ENCODE results near the gene STOML2. TPM values are rescaled to one million over a fixed set of nuclear protein-coding genes. Genes with fewer than 3 reads are reported as not detected.
A peak's percentile ranks its signal among the peaks of the same experiment; 100 is the strongest.

Gene STOML2
- total RNA-seq, 1 donor from 2014 or later, result 126 TPM

GRCh38 chr9:35107297-35108290 lies 4.7 kb upstream of the STOML2 start:
- no peak for ATAC-seq

DNA sequence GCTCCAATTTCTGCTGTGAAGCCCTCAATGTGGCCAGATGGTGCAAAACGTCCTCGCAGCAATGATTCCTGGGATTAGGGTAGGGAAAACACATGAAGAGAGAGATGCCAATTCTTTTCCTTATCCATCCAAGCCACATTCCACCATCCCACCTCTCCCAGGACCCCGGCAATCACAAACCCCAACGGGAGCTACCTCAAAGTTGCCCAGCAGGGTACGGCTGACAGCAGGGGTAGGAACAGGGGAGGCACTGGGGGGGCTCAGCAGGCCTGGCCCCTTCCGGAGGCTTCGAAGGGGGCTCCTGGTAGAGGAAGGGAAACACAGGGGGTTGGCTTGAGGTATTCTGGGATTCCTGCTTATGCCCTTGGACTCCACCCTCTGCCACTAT lies 3.4 kb upstream of the STOML2 start:
- ATAC-seq, result no peak

GRCh38 chr9:35105571-35106342 lies 2.8 kb upstream of the STOML2 start:
- ATAC-seq, result no peak

- ATAC-seq, result no peak
These were observed 2.2 kb upstream of the STOML2 start for GRCh38 chr9:35105126-35105525.

DNA sequence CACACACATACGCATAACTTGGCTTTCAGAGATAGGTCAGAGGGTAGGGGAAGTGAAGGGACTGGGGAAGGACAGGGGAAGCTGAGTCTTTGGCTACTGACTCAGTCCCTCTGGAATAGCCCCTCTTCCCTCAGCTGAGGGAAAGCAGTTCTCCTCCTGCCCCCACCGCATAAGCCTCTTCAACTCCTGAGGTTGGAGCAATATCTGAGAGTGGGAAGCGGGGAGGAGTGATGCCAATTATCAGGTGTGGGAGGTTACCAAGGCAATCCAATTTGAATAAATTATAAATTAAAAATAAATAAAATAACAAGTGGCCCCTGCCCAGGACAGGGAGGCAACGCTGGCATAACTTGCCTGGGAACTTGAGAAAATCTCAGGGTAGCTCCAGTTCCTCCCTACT lies 1.7 kb upstream of the STOML2 start:
- no peak for ATAC-seq

- peak; percentile 1 for ATAC-seq
These were observed 795 bp upstream of the STOML2 start for GRCh38 chr9:35103660-35104191.

DNA sequence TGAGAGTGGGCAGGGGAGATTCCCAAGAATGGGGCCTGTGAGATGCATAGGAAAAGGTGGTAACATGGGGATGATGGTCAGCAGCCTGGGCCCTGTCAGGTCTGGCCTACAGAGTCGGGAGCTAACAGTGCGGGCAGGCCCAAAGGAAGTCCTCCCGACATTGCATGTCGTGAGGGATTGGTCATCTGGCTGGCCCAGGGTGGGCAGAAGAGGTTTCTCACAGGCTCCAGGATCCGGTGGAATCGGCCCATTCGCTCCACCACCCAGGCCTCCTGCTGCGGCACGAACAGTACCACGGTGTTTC lies 514 bp downstream of the STOML2 start:
- no peak for ATAC-seq

DNA sequence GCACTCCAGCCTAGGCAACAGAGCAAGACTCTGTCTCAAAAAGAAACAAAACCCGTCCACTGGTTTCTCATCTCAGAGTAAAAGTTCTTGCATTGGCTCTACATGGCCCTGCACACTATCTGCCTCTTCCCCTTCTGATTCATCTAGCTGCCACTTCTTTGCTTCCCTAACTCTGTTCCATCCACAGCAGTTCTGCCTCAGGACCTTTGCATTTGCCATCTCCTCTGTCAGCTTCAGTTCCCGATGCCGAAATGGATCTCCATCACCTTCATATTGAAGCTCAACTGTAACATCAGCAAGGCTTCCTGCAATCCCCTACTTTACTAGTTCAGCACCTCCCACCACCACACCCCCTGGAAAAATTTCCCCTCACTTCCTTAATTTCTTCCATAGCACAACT lies 5.4 kb downstream of the STOML2 start:
- no peak for ATAC-seq

DNA sequence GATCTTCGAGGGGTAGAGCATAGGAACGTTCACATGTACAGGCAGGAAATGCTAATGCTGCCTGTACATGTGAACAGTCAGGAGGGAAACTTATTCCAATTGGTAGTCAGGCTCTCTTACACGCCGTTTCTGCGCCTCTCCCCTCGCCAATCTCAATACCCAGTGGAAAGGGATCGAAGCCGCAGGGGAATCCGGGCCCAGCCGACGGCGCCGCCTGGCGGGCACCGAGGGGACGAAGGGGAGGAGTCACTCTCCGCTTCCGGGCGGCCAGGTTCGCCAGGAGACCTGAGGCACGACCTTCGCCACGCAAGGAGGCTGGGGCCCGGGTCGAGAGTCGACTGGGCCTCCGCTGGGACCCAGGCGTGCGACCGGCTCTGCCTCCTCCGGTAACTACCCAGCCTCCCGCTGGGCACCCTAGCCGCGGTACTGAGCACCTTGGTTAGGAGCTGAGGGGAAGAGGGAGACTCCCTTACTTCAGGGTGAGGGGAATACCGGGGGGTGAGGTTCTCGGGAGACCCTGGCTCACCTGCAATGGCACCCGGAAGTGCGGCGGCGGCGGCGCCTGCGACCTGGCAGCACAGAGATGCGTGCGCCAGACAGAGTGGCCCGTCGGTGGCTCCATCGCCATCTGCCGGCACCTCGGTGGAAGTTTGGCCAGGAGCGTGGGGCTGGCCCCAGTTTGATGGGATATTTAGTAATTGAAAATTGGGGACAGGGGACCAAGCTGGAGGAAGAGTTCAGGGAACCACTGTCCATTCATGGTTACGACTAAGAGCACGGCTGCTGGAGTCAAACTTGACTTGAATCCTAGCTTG lies 6.7 kb downstream of the STOML2 start, which contains the start of gene PIGO:
Gene PIGO, minus strand, starts transcription at position 557 of the 815 bp plus-strand sequence. CDS start 1,026 bp downstream, outside the sequence.
- peak; percentile 90 for ATAC-seq

GRCh38 chr9:35091536-35091935 lies 11.4 kb downstream of the STOML2 start:
- ATAC-seq, result no peak

GRCh38 chr9:35089434-35089833 lies 13.5 kb downstream of the STOML2 start:
- no peak for ATAC-seq

- no peak for ATAC-seq
These were observed 17.9 kb downstream of the STOML2 start for GRCh38 chr9:35085078-35085477.

- ATAC-seq, result peak; percentile 94
These were observed 23.2 kb downstream of the STOML2 start, which contains the start of gene FANCG for GRCh38 chr9:35079426-35080341. Gene FANCG, minus strand, starts transcription at chr9:35079942. Its CDS starts 418 bp downstream, at chr9:35079524.

DNA sequence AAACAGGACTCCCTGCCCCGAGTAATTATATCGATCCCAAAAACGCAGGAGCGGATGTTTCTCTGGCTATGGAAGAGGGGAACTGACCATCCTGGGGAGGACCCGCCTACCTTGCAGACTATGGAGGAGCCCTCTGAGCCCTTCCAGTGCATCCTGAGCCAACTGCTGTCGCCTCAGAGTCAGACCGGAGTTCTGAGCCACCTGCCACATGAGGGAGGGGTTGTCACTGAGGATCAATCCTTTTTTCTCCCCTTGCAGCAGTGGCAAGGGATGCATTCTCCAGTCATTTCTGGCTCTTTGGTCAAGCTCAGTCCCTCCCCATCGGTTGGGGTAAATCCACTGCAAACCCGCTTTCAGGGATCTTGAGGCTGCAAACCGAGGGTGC lies 23.9 kb downstream of the STOML2 start:
- ATAC-seq, result no peak

GRCh38 chr9:35078066-35078465 lies 24.9 kb downstream of the STOML2 start:
- ATAC-seq, result no peak

DNA sequence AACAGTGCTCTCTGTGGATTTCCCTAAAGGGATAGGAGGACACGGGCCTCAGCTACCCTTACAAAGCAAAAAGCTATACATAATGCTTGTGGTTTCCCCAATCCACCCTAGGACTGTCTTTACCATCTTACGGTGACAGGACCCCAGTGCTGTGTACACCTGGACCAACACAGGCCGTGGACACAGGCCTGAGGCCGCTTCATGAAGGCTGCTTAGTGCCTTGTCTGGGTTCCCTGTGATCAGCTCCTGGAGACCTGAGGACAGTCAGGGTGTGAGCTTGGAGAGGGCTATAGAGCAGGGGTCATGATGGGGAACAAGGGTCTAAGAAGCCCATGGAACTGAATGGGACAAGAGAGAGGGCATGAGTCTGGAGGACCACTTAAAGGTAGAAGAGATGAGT lies 26.1 kb downstream of the STOML2 start:
- ATAC-seq, result no peak

- ATAC-seq, result no peak
These were observed 27.6 kb downstream of the STOML2 start for GRCh38 chr9:35075358-35075757.

- no peak for ATAC-seq
These were observed 28.1 kb downstream of the STOML2 start for GRCh38 chr9:35074791-35075190.

GRCh38 chr9:35074141-35074540 lies 28.8 kb downstream of the STOML2 start:
- no peak for ATAC-seq

DNA sequence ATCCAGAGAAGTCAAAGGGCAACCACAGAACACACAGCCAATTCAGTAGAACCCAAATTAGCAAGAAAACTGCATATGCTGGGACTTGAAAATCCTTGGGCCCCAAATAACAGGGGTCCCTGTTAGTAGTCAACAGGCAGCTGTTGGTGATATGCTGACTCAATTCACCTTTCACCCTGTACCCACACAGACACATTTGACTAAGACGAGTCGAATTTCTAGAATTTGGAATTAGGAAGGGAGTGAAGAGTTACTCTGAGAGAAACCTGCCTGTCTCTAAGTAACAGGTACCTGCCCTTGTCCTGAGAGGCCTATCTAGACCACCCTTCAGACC lies 29.7 kb downstream of the STOML2 start:
- ATAC-seq, result no peak
